Mononuclear cell (primary cell): Measurements from ENCODE around the gene CEL. TPM values are rescaled to one million over a fixed set of nuclear protein-coding genes. Genes with fewer than 3 reads are reported as not detected.
"Not testable (repeated sequence)": the region's sequence is repeated elsewhere in the genome, so short reads cannot be mapped to it uniquely, and the experiment has no call there.

Experiments used
- H3K27me3 ChIP-seq: 2 replicates; pipeline ENCODE4 v1.6.0; 2011; ENCODE audit warnings: low read length, control low read depth; ENCODE audit not compliant: insufficient read depth
- H3K4me1 ChIP-seq: 2 replicates; pipeline ENCODE4 v1.5.1; 2011; ENCODE audit warnings: mild to moderate bottlenecking, low read length, control low read depth; ENCODE audit not compliant: insufficient read depth
- H3K4me3 ChIP-seq: 2 replicates; pipeline ENCODE4 v1.5.1; 2011; ENCODE audit warnings: mild to moderate bottlenecking, low read length, moderate library complexity
- H3K9me3 ChIP-seq: 2 replicates; pipeline ENCODE4 v1.5.1; 2011; ENCODE audit warnings: low read depth, mild to moderate bottlenecking, control low read depth, low read length
- total RNA-seq: library from RNA; depleted of rRNA; stranded (reverse); fragments of >200 nt; gene quantifications from one replicate; pipeline ENCODE4 v1.2.3, GENCODE V29; 2012

CEL gene
- total RNA-seq, 1 donor: 0.21 TPM

DNA sequence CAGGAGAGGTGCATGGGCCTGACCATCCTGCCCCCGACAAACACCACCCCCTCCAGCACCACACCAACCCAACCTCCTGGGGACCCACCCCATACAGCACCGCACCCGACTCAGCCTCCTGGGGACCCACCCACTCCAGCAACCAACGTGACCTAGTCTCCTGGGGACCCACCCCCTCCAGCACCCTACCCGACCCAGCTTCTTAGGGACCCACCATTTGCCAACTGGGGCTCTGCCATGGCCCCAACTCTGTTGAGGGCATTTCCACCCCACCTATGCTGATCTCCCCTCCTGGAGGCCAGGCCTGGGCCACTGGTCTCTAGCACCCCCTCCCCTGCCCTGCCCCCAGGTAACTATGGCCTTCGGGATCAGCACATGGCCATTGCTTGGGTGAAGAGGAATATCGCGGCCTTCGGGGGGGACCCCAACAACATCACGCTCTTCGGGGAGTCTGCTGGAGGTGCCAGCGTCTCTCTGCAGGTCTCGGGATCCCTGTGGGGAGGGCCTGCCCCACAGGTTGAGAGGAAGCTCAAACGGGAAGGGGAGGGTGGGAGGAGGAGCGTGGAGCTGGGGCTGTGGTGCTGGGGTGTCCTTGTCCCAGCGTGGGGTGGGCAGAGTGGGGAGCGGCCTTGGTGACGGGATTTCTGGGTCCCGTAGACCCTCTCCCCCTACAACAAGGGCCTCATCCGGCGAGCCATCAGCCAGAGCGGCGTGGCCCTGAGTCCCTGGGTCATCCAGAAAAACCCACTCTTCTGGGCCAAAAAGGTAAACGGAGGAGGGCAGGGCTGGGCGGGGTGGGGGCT, 4.6 kb downstream of the CEL start:
- Histone ChIP-seq H3K9me3 (no peaks in the 10 kb centered on the region), H3K27me3 (no peaks in the 10 kb centered on the region), H3K4me3 (no peak overlapping the region), H3K4me1 (no peaks in the 10 kb centered on the region)

DNA sequence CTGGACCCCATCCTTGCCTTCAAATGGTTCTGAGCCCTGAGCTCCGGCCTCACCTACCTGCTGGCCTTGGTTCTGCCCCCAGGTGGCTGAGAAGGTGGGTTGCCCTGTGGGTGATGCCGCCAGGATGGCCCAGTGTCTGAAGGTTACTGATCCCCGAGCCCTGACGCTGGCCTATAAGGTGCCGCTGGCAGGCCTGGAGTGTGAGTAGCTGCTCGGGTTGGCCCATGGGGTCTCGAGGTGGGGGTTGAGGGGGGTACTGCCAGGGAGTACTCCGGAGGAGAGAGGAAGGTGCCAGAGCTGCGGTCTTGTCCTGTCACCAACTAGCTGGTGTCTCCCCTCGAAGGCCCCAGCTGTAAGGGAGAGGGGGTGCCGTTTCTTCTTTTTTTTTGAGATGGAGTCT, 5.2 kb downstream of the CEL start:
- Histone ChIP-seq H3K4me3 (no peak overlapping the region), H3K4me1 (no peaks in the 10 kb centered on the region), H3K27me3 (no peaks in the 10 kb centered on the region), H3K9me3 (no peaks in the 10 kb centered on the region)

DNA sequence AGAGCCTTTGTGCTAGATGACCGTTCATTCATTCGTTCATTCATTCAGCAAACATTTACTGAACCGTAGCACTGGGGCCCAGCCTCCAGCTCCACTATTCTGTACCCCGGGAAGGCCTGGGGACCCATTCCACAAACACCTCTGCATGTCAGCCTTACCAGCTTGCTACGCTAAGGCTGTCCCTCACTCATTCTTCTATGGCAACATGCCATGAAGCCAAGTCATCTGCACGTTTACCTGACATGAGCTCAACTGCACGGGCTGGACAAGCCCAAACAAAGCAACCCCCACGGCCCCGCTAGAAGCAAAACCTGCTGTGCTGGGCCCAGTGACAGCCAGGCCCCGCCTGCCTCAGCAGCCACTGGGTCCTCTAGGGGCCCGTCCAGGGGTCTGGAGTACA, 6.0 kb downstream of the CEL start:
- H3K9me3 ChIP-seq: no peaks in the 10 kb centered on the region
- no peaks in the 10 kb centered on the region for H3K27me3 ChIP-seq
- H3K4me3 ChIP-seq: no peak overlapping the region
- H3K4me1 ChIP-seq: no peaks in the 10 kb centered on the region

DNA sequence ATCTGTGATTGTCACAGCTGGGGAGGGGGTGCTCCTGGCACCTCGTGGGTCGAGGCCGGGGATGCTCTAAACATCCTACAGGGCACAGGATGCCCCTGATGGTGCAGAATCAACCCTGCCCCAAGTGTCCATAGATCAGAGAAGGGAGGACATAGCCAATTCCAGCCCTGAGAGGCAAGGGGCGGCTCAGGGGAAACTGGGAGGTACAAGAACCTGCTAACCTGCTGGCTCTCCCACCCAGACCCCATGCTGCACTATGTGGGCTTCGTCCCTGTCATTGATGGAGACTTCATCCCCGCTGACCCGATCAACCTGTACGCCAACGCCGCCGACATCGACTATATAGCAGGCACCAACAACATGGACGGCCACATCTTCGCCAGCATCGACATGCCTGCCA, 6.7 kb downstream of the CEL start:
- H3K9me3 ChIP-seq, H3K27me3 ChIP-seq, H3K4me1 ChIP-seq, H3K4me3 ChIP-seq: not testable (repeated sequence)

DNA sequence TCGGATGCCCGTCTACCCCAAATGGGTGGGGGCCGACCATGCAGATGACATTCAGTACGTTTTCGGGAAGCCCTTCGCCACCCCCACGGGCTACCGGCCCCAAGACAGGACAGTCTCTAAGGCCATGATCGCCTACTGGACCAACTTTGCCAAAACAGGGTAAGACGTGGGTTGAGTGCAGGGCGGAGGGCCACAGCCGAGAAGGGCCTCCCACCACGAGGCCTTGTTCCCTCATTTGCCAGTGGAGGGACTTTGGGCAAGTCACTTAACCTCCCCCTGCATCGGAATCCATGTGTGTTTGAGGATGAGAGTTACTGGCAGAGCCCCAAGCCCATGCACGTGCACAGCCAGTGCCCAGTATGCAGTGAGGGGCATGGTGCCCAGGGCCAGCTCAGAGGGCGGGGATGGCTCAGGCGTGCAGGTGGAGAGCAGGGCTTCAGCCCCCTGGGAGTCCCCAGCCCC, 8.8 kb downstream of the CEL start:
- not testable (repeated sequence) for H3K9me3 ChIP-seq, H3K4me3 ChIP-seq, H3K4me1 ChIP-seq, H3K27me3 ChIP-seq

DNA sequence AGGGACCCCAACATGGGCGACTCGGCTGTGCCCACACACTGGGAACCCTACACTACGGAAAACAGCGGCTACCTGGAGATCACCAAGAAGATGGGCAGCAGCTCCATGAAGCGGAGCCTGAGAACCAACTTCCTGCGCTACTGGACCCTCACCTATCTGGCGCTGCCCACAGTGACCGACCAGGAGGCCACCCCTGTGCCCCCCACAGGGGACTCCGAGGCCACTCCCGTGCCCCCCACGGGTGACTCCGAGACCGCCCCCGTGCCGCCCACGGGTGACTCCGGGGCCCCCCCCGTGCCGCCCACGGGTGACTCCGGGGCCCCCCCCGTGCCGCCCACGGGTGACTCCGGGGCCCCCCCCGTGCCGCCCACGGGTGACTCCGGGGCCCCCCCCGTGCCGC, 9.2 kb downstream of the CEL start:
- not testable (repeated sequence) for H3K4me3 ChIP-seq, H3K9me3 ChIP-seq, H3K4me1 ChIP-seq, H3K27me3 ChIP-seq

DNA sequence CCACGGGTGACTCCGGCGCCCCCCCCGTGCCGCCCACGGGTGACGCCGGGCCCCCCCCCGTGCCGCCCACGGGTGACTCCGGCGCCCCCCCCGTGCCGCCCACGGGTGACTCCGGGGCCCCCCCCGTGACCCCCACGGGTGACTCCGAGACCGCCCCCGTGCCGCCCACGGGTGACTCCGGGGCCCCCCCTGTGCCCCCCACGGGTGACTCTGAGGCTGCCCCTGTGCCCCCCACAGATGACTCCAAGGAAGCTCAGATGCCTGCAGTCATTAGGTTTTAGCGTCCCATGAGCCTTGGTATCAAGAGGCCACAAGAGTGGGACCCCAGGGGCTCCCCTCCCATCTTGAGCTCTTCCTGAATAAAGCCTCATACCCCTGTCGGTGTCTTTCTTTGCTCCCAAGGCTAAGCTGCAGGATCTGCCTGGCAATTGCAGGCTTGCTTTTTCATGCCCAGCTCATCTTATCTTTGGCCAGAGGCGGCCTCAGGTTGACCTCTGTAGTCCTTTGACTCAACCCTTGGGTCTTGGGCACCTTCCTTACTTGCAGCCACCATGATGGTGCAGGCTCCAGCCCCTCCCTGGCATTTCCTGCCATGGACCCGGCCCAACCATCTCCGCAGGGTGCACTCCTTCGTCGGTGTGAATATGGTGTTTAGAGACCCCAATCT, 9.8 kb downstream of the CEL start:
- Histone ChIP-seq H3K27me3 (no peaks in the 10 kb centered on the region), H3K9me3 (no peaks in the 10 kb centered on the region), H3K4me1 (no peaks in the 10 kb centered on the region), H3K4me3 (no peak overlapping the region)

DNA sequence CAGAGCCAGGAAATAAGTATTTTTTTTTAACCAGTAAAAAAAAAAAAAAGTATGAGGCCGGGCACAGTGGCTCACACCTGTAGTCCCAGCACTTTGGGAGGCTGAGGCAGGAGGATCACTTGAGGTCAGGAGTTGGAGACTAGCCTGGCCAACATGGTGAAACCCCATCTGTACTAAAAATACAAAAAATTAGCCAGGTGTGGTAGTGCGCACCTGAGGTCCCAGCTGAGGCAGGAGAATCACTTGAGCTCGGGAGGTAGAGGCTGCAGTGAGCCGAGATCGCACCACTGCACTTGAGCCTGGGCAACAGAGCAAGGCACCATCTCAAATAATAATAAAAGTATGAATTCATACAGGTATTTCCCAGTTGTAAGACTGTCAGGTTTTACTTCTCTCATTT, 10.4 kb downstream of the CEL start:
- H3K9me3 ChIP-seq, H3K27me3 ChIP-seq, H3K4me3 ChIP-seq, H3K4me1 ChIP-seq: not testable (repeated sequence)

DNA sequence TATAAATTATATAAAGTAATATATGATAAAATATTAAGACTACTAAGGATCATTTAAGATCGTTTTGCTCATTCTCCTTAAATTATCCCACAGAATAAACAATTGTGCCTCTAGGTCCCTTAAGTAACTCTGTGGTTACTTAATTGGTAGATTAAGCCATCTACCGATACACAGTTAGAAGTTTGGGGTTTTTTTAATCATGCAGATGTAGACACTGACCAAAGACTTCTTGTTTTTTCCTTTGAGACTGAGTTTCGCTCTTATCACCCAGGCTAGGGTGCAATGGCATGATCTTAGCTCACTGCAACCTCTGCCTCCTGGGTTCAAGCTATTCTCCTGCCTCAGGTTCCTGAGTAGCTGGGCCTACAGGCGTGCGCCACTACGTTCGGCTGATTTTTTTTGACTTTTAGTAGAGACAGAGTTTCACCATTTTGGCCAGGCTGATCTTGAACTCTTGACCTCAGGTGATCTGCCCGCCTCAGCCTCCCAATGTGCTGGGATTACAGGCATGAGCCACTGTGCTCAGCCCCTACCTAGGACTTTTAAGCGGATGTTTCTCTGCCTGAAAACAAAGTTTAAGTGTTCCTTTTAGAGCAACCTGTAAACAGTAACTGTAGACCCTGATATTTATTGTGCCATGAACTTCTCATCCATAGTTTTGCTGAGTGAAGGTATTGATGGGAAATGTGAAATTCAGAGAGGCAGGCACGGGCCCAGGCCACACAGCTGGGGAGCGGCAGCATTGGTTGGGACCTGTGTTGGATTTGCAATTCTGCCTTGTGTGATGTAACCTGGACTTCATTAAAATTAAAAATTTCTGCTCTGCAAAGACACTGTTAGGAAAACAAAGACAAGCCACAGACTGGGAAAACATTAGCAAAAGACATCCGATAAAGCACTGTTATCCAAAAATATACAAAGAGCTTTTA, 11.6 kb downstream of the CEL start:
- Histone ChIP-seq H3K4me3 (no peak overlapping the region), H3K9me3 (no peaks in the 10 kb centered on the region), H3K27me3 (no peaks in the 10 kb centered on the region), H3K4me1 (no peaks in the 10 kb centered on the region)

DNA sequence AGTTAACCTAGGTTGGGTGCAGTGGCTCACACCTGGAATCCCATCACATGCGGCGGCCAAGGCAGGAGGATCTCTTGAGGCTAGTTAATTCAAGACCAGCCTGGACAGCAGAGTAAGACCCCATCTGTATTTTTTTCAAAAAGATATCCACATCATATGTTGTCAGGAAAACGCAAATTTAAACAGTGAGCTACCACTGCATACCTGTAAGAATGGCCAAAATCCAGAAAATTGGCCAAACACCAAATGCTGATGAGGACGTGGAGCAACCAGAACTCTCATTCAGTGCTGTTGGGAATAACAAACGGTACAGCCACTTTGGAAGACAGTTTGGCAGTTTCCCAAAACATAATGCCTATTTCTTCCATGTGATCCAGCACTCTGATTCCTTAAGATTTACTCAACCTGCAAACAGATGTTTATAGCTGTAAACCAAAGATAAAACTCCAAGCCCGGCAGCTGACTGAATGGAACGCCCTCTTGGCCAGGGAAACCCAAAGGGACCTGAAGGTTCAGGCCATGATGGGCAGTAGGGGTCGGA, 12.4 kb downstream of the CEL start:
- Histone ChIP-seq H3K9me3 (no peaks in the 10 kb centered on the region), H3K27me3 (no peaks in the 10 kb centered on the region), H3K4me3 (no peak overlapping the region), H3K4me1 (no peaks in the 10 kb centered on the region)

DNA sequence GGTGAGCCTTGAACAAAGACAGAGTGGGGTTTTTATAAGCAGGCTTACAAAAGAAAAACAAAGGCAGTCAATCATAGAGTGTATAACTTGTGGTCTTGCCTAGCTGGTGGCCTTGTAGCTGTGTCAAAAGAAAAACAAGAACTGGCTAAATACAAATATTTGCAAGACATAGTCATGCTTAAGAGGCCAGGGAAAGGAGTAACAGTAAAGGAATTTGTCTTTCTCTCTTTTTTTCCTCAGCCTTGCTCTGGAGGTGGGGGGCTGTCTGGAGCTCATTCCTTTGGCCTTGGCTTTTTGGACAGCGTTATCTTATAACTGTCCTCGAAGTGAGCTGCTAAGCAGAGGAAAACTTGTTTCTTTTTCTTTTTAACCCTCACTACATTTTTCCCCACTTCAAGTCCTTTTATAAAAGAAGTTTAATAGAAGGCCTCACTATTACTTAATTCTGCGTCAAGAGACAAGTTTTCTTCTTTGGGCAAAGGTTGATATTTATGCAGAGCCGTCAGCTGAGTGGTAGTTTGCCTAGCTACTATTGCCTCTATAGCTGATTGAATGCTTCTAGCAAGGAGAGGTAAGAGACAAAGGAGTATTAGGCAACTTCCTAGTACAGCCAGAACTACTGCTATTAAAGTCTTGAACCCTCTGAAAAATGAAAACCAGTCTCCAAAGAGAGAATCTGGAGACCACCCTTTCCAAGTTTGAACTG, 14.3 kb downstream of the CEL start:
- Histone ChIP-seq H3K27me3 (no peaks in the 10 kb centered on the region), H3K4me1 (no peaks in the 10 kb centered on the region), H3K9me3 (no peaks in the 10 kb centered on the region), H3K4me3 (no peak overlapping the region)

DNA sequence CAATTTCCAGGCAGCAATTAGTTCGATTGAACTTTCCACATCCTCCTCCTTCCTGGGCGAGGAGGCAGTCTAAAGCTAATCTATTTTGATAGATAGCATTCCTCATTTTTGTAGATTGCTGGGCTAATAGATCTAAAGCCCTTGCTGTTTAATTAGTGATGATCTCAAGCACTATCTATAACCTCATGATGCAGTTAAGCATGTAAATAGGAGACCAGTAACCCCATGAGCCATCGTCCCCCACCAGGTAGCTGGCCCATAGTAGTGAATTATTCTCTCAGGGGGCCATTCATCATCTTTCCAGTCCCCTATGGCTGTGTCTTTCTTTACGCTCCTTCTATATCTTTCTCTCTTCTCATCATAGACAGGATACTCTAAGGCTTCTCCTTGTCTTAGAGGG, 14.9 kb downstream of the CEL start:
- no peaks in the 10 kb centered on the region for H3K27me3 ChIP-seq
- H3K9me3 ChIP-seq: no peaks in the 10 kb centered on the region
- no peaks in the 10 kb centered on the region for H3K4me1 ChIP-seq

DNA sequence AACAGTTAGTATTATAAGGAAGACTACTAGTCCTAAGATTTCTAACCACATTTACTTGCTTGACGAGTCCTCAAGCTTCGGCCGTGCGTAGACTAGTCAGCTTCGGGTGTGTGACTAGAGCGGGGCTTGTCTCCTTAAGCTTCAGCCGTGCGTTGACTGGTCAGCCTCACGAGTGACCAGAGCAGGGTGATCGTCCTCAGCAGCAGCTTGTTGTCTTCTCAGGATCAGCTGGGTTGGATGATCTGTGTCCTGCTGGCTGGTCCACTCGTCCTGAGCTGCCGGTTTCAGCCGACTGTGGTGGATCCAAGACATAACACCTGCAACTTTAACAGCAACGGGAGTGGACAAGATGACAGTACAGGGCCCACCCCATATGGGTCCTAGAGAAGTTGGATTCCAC, 16.7 kb downstream of the CEL start:
- H3K4me3 ChIP-seq: no peak overlapping the region
- no peaks in the 10 kb centered on the region for H3K9me3 ChIP-seq
- H3K4me1 ChIP-seq: no peaks in the 10 kb centered on the region
- no peaks in the 10 kb centered on the region for H3K27me3 ChIP-seq

More for the DNA sequence above, 14.9 kb downstream of the CEL start:
- no peak overlapping the region for H3K4me3 ChIP-seq

DNA sequence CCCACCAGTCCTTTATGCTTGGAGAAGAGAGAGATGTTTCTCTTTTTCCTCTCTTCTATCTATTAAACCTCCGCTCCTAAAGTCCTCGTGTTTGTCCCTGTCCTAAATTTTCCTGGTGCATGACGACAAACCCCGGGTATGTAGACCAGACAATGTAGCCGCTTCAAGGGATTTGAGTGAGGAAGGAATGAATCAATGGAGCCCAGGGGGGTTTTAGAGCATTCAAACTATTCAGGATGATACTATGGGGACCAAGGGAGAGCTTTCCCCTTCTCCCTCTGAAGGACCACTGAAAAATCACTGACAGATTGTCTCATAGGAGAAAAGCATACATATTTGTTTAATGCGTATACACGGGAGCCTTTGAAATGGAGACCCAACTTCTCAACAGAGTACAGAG, 18.4 kb downstream of the CEL start:
- Histone ChIP-seq H3K9me3 (no peaks in the 10 kb centered on the region), H3K4me1 (no peaks in the 10 kb centered on the region), H3K4me3 (no peak overlapping the region), H3K27me3 (no peaks in the 10 kb centered on the region)
